Neutrophil (primary cell): ENCODE measurements around the gene MYL3.
A peak's percentile ranks its signal among the peaks of the same experiment; 100 is the strongest.

Experiments used
- H3K27ac ChIP-seq: fragments of 200-600 bp; sonication (generic); 2 replicates; pipeline ENCODE4 v1.5.1; 2016; ENCODE audit warnings: mild to moderate bottlenecking, moderate library complexity
- H3K27me3 ChIP-seq: fragments of 200-600 bp; sonication (generic); 2 replicates; pipeline ENCODE4 v1.6.0; 2016; ENCODE audit warnings: mild to moderate bottlenecking
- H3K36me3 ChIP-seq: fragments of 200-600 bp; sonication (generic); 2 replicates; pipeline ENCODE4 v1.5.1; 2017
- H3K4me1 ChIP-seq, 2 experiments: fragments of 200-600 bp in 1 of 2; sonication (generic) in 1 of 2; 1 replicate in 1 of 2; 2 replicates in 1 of 2; pipeline versions ENCODE4 v1.5.1 to v1.6.1; 2013 to 2016; ENCODE audit warnings: low read depth in 1 of 2, low read length in 1 of 2, mild to moderate bottlenecking in 1 of 2, moderate library complexity in 1 of 2; ENCODE audit not compliant: control insufficient read depth in 1 of 2, insufficient read depth in 1 of 2
- H3K4me3 ChIP-seq, 2 experiments: fragments of 200-600 bp in 1 of 2; sonication (generic) in 1 of 2; 1 replicate in 1 of 2; 2 replicates in 1 of 2; pipeline ENCODE4 v1.5.1; 2013 to 2016; ENCODE audit warnings: low read depth in 1 of 2, low read length in 1 of 2, mild to moderate bottlenecking in 1 of 2, moderate library complexity in 1 of 2
- H3K9me3 ChIP-seq: fragments of 200-600 bp; sonication (generic); 2 replicates; pipeline ENCODE4 v1.5.1; 2016
- TF ChIP-seq, protein P1 (sequence below): fragments of 200-600 bp; sonication (generic); IDR thresholded peaks from 2 replicates; pipeline ENCODE4 v1.5.1; 2016; ENCODE audit warnings: antibody characterized with exemption

Gene MYL3

DNA sequence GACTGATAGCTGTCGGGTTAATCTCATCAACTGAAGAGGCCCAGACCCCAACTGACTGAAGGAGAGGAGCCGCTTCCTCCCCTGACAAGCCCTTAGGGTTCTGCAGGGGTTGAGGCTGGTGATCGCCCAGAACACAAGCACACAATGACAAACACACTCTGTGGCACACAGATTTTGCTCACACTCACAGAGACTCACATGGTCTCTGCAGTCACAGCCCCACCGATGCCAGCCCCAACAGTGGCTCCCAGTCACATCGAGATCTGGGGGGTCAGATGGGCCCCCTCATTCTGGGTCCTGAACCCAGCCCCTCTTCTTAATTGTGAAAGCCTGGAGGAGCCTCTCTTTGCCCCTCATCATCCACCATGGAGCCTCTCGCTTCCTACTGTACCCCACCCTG lies 31.0 kb upstream of the MYL3 start:
- Histone ChIP-seq H3K9me3 (no peaks in the 10 kb centered on the region), H3K4me1 (peaks cover 9 to 10% of the 10 kb centered on the region in 2 experiments), H3K4me3 (no peak overlapping the region), H3K27me3 (peaks cover 94% of the 10 kb centered on the region), H3K27ac (no peak overlapping the region), H3K36me3 (no peaks in the 10 kb centered on the region)
- TF ChIP-seq, protein P1, sequence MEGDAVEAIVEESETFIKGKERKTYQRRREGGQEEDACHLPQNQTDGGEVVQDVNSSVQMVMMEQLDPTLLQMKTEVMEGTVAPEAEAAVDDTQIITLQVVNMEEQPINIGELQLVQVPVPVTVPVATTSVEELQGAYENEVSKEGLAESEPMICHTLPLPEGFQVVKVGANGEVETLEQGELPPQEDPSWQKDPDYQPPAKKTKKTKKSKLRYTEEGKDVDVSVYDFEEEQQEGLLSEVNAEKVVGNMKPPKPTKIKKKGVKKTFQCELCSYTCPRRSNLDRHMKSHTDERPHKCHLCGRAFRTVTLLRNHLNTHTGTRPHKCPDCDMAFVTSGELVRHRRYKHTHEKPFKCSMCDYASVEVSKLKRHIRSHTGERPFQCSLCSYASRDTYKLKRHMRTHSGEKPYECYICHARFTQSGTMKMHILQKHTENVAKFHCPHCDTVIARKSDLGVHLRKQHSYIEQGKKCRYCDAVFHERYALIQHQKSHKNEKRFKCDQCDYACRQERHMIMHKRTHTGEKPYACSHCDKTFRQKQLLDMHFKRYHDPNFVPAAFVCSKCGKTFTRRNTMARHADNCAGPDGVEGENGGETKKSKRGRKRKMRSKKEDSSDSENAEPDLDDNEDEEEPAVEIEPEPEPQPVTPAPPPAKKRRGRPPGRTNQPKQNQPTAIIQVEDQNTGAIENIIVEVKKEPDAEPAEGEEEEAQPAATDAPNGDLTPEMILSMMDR, result no peak

DNA sequence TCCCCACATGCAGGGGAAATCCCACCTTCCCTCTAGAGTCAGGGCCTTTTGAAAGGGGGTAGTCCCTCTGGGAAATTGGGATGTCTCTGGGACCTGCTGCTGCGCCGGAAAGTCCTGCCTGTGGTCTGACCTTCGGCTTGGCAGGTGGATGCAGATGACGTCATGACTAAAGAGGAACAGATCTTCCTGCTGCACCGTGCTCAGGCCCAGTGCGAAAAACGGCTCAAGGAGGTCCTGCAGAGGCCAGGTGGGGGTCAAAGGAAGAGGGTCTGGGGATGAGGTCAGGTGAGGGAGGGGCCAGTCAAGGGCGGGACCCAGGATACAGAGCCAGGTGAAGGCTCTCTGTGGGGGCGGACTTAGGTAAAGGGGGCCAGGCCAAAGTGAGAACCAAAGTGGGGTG lies 30.5 kb upstream of the MYL3 start:
- TF ChIP-seq, protein P1, result no peak
- Histone ChIP-seq H3K4me3 (no peak overlapping the region), H3K36me3 (no peaks in the 10 kb centered on the region), H3K4me1 (peaks cover 9 to 10% of the 10 kb centered on the region in 2 experiments), H3K27ac (no peak overlapping the region), H3K9me3 (no peaks in the 10 kb centered on the region), H3K27me3 (peaks cover 94% of the 10 kb centered on the region)

DNA sequence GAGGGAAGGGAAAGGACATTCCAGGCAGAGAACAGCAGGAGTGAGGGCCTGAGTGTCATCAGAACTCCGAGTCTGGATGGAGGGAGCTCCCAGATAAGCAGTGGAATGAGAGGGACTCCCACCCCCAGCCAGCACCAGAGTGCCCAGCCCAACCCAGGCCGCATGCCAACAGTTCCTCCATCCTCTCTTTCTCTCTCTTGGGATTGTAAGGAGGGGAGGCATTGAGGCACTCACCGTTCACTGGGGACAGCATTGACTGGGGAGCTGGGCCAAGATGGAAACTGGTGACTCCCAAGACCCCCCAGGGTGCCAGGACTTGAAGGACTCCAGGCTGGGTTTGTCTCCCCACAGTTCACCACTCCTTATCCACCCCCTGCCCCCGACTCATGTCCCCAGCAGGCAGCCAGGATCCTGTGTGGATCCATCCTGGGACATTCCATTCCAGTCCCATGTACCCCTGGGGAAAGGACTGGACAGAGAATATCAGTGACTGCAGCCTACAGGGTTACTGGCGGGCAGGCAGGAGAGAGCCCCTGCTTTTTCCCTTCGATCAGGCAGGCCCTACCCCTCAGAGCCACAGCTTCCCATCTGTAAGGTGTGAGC lies 30.0 kb upstream of the MYL3 start:
- TF ChIP-seq, protein P1, result no peak
- peaks cover 94% of the 10 kb centered on the region for H3K27me3 ChIP-seq

DNA sequence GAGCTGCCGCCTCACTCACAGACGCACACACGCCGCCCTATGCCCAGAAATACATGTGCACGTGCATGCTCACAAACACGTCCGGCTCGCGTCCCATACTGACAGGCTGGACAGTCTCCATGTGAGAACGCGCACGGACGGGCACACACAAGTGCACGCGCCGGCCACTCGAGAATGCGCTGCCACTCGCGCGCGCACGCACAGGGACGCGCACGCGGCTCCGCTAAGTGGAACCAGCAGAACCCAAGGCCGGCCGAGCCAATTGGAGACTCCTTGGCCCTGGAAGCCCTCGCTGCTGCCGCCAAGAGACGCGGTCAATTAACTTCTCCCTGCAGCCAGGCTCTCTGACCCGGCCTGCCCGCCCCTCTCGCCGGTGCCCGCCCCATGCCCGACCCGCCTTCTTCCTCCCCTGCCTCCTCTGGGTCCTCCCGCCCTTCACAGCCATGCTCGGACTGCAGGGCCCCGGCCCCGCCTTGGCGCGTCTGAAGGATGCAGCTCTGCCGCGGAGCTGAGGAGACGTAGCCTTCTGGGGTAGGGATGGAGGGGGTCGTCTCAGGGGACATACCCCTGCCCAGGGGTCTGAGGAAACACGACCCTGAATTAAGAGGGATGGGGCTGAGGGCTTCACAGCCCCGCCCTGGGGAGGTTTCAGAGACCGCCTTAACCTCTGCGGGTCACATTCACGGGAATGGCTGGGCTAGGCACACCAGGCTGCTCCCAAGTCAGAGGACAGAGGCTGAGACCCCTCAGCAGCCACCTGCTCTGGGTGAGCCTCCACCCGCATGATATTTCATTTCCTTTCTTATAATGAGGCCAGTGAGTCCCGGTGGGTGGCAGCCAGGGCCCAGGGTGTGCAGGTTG lies 29.3 kb upstream of the MYL3 start:
- Histone ChIP-seq H3K4me3 (peak overlapping the region in 1 of 2 experiments; percentile 49), H3K27ac (no peak overlapping the region), H3K4me1 (peaks cover 9 to 10% of the 10 kb centered on the region in 2 experiments), H3K9me3 (no peaks in the 10 kb centered on the region), H3K27me3 (peaks cover 94% of the 10 kb centered on the region), H3K36me3 (no peaks in the 10 kb centered on the region)
- TF ChIP-seq, protein P1, result no peak

More for the DNA sequence above, 30.0 kb upstream of the MYL3 start:
- Histone ChIP-seq H3K9me3 (no peaks in the 10 kb centered on the region), H3K27ac (no peak overlapping the region), H3K4me1 (peaks cover 9 to 10% of the 10 kb centered on the region in 2 experiments), H3K4me3 (no peak overlapping the region), H3K36me3 (no peaks in the 10 kb centered on the region)

DNA sequence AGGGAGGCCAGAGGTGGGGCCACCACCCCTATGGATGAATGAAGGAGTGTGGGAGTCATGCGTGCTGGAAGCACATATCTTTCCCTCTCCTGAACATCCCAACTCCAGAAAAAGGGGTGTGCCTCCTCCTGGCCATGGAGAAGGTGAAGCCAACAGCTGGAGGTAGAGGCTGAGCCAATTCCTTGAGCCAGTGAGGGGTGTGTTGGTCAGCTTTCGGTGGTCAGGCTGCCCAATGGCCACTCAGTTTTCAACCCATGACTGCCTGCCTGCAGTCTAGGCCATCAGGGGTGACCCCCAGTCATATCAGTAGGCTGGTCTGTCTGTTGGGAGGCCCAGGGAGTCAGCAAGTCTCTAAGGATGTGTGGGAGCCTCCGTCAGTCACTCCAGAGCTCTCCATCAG lies 27.9 kb upstream of the MYL3 start:
- peaks cover 94% of the 10 kb centered on the region for H3K27me3 ChIP-seq
- no peak overlapping the region for H3K27ac ChIP-seq
- H3K36me3 ChIP-seq, result no peaks in the 10 kb centered on the region
- H3K4me1 ChIP-seq, result peaks cover 9 to 10% of the 10 kb centered on the region in 2 experiments
- no peaks in the 10 kb centered on the region for H3K9me3 ChIP-seq
- no peak overlapping the region for H3K4me3 ChIP-seq
- TF ChIP-seq, protein P1, result no peak
